HepG2 (cell line): ENCODE results near the gene PKMYT1.

Source experiments
- CBX5 ChIP-seq: sonication (generic); formaldehyde crosslinking; IDR thresholded peaks from 2 replicates; pipeline ENCODE4 v1.4.0; 2020; ENCODE audit warnings: missing genetic modification reagents, borderline replicate concordance
- EZH2 ChIP-seq: conservative IDR thresholded peaks from 2 replicates; pipeline ENCODE4 v1.6.1; 2012; ENCODE audit warnings: mild to moderate bottlenecking, low read depth, low read length, moderate library complexity
- PRDM15 ChIP-seq: sonication (generic); formaldehyde crosslinking; IDR thresholded peaks from 2 replicates; pipeline ENCODE4 v1.4.0; 2020; ENCODE audit warnings: missing genetic modification reagents
- SMC3 ChIP-seq: IDR thresholded peaks from 2 replicates; pipeline ENCODE4 v1.6.1; 2011; ENCODE audit warnings: low read length, improper control_type of control experiment
- TBL1XR1 ChIP-seq: fragments of 150-350 bp; IDR thresholded peaks from 2 replicates; pipeline ENCODE4 v1.6.1; 2014; ENCODE audit warnings: borderline replicate concordance, low read length; ENCODE audit not compliant: partially characterized antibody
- ZFP37 ChIP-seq: sonication (generic); formaldehyde crosslinking; IDR thresholded peaks from 2 replicates; pipeline ENCODE4 v1.4.0; 2020; ENCODE audit warnings: missing genetic modification reagents, borderline replicate concordance
- ZNF605 ChIP-seq: sonication (generic); formaldehyde crosslinking; IDR thresholded peaks from 2 replicates; pipeline ENCODE4 v1.8.0; 2022; ENCODE audit warnings: mild to moderate bottlenecking, missing genetic modification reagents
- ZNF616 ChIP-seq: sonication (generic); formaldehyde crosslinking; IDR thresholded peaks from 2 replicates; pipeline ENCODE4 v1.5.0; 2020; ENCODE audit warnings: low read depth, mild to moderate bottlenecking, missing genetic modification reagents

GRCh38 chr16:2976673-2977072 lies 3.6 kb downstream of the PKMYT1 start:
- TF ChIP-seq TBL1XR1 (no peak), ZFP37 (CRISPR knock-in tag) (no peak), ZNF616 (no peak), SMC3 (no peak), EZH2 (no peak), PRDM15 (CRISPR knock-in tag) (no peak), CBX5 (CRISPR knock-in tag) (no peak), ZNF605 (no peak)
